ENCODE measurements around the gene MAP2K7.
"Not testable (repeated sequence)": the region's sequence is repeated elsewhere in the genome, so short reads cannot be mapped to it uniquely, and the experiment has no call there.

MAP2K7 gene

GRCh38 chr19:7883796-7884570 lies 19.7 kb upstream of the MAP2K7 start:
- DNase-seq (ENCODE audit: low read depth in 2 of 2) = no peak

- DNase-seq (ENCODE audit: low read depth in 2 of 2) = no peak
These were observed 17.9 kb upstream of the MAP2K7 start for GRCh38 chr19:7885818-7886217.

GRCh38 chr19:7887408-7888144 lies 16.1 kb upstream of the MAP2K7 start:
- DNase-seq (ENCODE audit: low read depth in 2 of 2) = no peak

- DNase-seq (ENCODE audit: low read depth in 2 of 2) = peak in 1 of 2 experiments; percentile 29
These were observed 15.4 kb upstream of the MAP2K7 start, which contains the start of gene LRRC8E for GRCh38 chr19:7888145-7888825. Gene LRRC8E, plus strand, starts transcription at chr19:7888510. Its CDS starts 7,094 bp downstream, at chr19:7895604.

DNA sequence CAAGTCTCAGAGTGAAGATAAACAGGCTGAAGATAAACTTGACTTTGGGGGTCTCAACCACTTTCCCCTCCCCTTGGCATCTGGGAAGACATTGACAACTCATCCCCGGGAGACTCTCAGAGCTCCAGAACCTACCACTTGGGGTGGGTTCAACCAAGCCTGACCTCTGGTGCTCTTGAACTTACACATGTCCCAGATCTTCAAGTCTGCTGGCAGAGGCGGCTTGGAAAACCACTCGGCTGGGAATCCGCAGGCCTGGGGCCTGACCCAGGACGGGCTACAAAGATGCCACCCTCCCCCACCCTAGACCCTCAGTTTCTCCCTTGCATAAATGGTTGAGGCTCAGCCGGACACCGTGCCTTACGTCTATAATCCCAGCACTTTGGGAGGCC lies 14.9 kb upstream of the MAP2K7 start:
- DNase-seq (ENCODE audit: low read depth in 2 of 2) = no peak

- not testable (repeated sequence) for DNase-seq (ENCODE audit: low read depth in 2 of 2)
These were observed 10.1 kb upstream of the MAP2K7 start for GRCh38 chr19:7893362-7894101.

GRCh38 chr19:7894612-7895309 lies 8.9 kb upstream of the MAP2K7 start:
- no peak for DNase-seq (ENCODE audit: low read depth in 2 of 2)

GRCh38 chr19:7895565-7895964 lies 8.1 kb upstream of the MAP2K7 start:
- no peak for DNase-seq (ENCODE audit: low read depth in 2 of 2)

GRCh38 chr19:7897292-7897691 lies 6.4 kb upstream of the MAP2K7 start:
- DNase-seq (ENCODE audit: low read depth in 2 of 2) = no peak

DNA sequence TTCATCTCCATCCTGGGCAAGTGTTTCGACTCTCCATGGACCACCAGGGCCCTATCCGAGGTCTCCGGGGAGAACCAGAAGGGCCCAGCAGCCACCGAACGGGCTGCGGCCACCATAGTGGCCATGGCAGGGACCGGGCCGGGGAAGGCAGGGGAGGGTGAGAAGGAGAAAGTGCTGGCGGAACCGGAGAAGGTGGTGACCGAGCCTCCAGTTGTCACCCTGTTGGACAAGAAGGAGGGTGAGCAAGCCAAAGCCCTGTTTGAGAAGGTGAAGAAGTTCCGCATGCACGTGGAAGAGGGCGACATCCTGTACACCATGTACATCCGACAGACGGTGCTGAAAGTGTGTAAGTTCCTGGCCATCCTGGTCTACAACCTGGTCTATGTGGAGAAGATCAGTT lies 4.7 kb upstream of the MAP2K7 start:
- no peak for DNase-seq (ENCODE audit: low read depth in 2 of 2)

GRCh38 chr19:7899751-7900378 lies 3.8 kb upstream of the MAP2K7 start:
- no peak for DNase-seq (ENCODE audit: low read depth in 2 of 2)

- DNase-seq (ENCODE audit: low read depth in 2 of 2) = no peak
These were observed 3.2 kb upstream of the MAP2K7 start for GRCh38 chr19:7900401-7900870.

DNA sequence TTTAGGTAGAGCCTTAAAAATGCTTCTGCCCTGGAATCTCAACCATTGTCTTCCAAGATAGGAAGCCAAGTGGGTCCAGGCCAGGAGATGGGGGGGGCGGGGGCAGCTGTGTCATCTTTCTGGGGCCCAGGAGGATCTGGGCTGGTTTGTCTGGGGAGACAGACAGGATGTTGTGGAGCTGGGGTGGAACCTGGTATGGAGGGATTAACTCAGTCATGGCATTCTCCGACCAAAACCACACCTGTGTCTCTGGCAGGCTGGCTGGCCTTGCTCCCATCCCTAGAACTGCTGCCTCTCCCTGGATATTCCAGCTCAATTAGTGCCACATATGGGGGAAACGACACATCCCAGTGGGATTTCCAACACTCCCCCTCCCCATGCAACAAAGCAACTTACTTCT lies 2.7 kb upstream of the MAP2K7 start:
- DNase-seq (ENCODE audit: low read depth in 2 of 2) = no peak

GRCh38 chr19:7901337-7901736 lies 2.3 kb upstream of the MAP2K7 start:
- no peak for DNase-seq (ENCODE audit: low read depth in 2 of 2)

GRCh38 chr19:7902796-7903243 lies 857 bp upstream of the MAP2K7 start:
- DNase-seq (ENCODE audit: low read depth in 2 of 2) = no peak

DNA sequence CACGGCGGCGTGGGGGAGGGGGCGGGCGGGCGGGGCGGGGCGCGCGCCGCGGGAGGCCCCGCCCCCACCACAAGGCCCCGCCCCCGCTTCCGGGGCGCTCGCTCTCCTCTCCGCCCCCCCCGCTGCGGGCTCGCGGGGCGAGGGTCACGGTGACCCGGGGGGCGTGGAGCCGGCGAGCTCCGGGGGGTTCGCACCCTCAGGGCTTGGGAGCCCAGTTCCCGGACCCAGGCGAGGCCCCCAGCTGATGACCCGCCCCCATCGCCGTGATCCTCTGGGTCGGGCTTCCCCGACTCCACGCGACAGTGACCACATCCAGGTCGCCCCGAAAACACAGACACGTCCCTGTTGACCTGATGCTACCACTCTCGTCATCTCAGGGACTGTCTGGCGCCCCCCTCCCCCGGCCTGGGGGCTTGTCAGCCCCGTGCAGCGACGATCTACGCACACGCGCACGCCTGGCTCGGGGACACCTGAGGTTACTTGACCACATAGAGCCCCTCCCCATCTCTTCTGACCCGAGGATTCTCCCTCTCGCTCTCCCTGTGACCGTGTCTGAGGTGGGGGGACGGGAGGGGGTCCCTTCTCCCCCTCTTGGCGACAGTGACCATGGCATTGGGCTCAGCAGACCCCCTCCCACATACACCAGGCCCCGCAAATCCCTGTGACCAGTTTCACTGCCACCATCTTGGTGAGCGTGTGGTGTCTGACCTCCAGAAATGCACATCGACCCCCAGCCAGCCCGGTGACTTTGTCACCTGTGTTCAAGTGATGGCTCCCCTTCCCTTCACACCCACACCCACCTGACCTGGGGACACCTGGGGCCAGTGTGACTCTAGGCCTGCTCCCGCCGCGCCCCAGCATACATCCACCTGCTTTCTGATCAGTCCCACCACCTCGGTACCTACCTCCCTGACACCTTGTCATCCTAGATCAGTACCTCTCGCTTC lies 670 bp downstream of the MAP2K7 start:
- no peak for DNase-seq (ENCODE audit: low read depth in 2 of 2)

DNA sequence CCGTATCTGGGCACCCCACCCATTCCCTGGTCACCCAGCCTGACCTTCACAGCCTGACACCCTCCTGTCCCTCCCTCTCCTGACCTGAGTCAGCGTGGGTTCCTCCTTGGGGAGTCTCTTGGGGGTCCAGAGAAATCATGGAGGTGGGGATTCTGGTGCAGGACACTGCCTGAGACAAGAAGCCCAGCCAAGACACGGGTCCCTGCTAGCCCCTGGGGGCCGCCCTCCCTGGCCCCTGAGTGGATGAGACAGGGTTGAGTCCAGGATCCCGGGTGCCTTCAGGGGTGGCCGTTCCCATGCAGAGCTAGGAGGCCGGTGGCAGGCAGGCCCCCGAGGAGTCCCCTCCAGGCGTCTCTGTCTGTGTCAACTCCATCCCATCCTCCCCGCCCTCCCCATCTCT lies 1.6 kb downstream of the MAP2K7 start:
- DNase-seq (ENCODE audit: low read depth in 2 of 2) = no peak

GRCh38 chr19:7905859-7906258 lies 2.2 kb downstream of the MAP2K7 start:
- no peak for DNase-seq (ENCODE audit: low read depth in 2 of 2)

GRCh38 chr19:7907122-7907521 lies 3.4 kb downstream of the MAP2K7 start:
- DNase-seq (ENCODE audit: low read depth in 2 of 2) = no peak

All from fibroblast of skin of left quadriceps (primary cell).